Measurements from ENCODE around the gene NDUFB2.
A peak's percentile ranks its signal among the peaks of the same experiment; 100 is the strongest.
"Not testable (repeated sequence)": the region's sequence is repeated elsewhere in the genome, so short reads cannot be mapped to it uniquely, and the experiment has no call there.

NDUFB2 gene

GRCh38 chr7:140689199-140690152 lies 7.0 kb upstream of the NDUFB2 start:
- DNase-seq (ENCODE audit: low read depth in 2 of 2): no peak

GRCh38 chr7:140691376-140692045 lies 5.0 kb upstream of the NDUFB2 start:
- no peak for DNase-seq (ENCODE audit: low read depth in 2 of 2)

- DNase-seq (ENCODE audit: low read depth in 2 of 2): not testable (repeated sequence)
Measured at GRCh38 chr7:140693849-140694248, 2.7 kb upstream of the NDUFB2 start.

GRCh38 chr7:140694592-140694991 lies 1.9 kb upstream of the NDUFB2 start:
- DNase-seq (ENCODE audit: low read depth in 2 of 2): no peak

- no peak for DNase-seq (ENCODE audit: low read depth in 2 of 2)
Measured at GRCh38 chr7:140695381-140695780, 1.1 kb upstream of the NDUFB2 start.

- DNase-seq (ENCODE audit: low read depth in 2 of 2): peak; percentile 92
Measured at GRCh38 chr7:140696024-140696679, 356 bp upstream of the NDUFB2 start.

- DNase-seq (ENCODE audit: low read depth in 2 of 2): no peak
Measured at GRCh38 chr7:140697447-140698143, 1.1 kb downstream of the NDUFB2 start.

- no peak for DNase-seq (ENCODE audit: low read depth in 2 of 2)
Measured at GRCh38 chr7:140698477-140698876, 2.0 kb downstream of the NDUFB2 start.

GRCh38 chr7:140702774-140703173 lies 6.3 kb downstream of the NDUFB2 start:
- no peak for DNase-seq (ENCODE audit: low read depth in 2 of 2)

GRCh38 chr7:140704205-140704604 lies 7.7 kb downstream of the NDUFB2 start:
- no peak for DNase-seq (ENCODE audit: low read depth in 2 of 2)

GRCh38 chr7:140707132-140707531 lies 10.6 kb downstream of the NDUFB2 start:
- DNase-seq (ENCODE audit: low read depth in 2 of 2): no peak

- not testable (repeated sequence) for DNase-seq (ENCODE audit: low read depth in 2 of 2)
Measured at GRCh38 chr7:140708764-140709163, 12.3 kb downstream of the NDUFB2 start.

- not testable (repeated sequence) for DNase-seq (ENCODE audit: low read depth in 2 of 2)
Measured at GRCh38 chr7:140712392-140712791, 15.9 kb downstream of the NDUFB2 start.

GRCh38 chr7:140714331-140715040 lies 18.0 kb downstream of the NDUFB2 start:
- no peak for DNase-seq (ENCODE audit: low read depth in 2 of 2)

GRCh38 chr7:140719721-140720120 lies 23.2 kb downstream of the NDUFB2 start:
- no peak for DNase-seq (ENCODE audit: low read depth in 2 of 2)

GRCh38 chr7:140722254-140722653 lies 25.7 kb downstream of the NDUFB2 start:
- no peak for DNase-seq (ENCODE audit: low read depth in 2 of 2)

GRCh38 chr7:140723006-140723405 lies 26.5 kb downstream of the NDUFB2 start:
- no peak for DNase-seq (ENCODE audit: low read depth in 2 of 2)

GRCh38 chr7:140723574-140723973 lies 27.1 kb downstream of the NDUFB2 start:
- no peak for DNase-seq (ENCODE audit: low read depth in 2 of 2)

- no peak for DNase-seq (ENCODE audit: low read depth in 2 of 2)
Measured at GRCh38 chr7:140724706-140725105, 28.2 kb downstream of the NDUFB2 start.

GRCh38 chr7:140726281-140726680 lies 29.8 kb downstream of the NDUFB2 start:
- no peak for DNase-seq (ENCODE audit: low read depth in 2 of 2)

- no peak for DNase-seq (ENCODE audit: low read depth in 2 of 2)
Measured at GRCh38 chr7:140732416-140732815, 35.9 kb downstream of the NDUFB2 start.

Data from stimulated activated CD8-positive, alpha-beta memory T cell treated with anti-CD3 and anti-CD28 coated beads, Interleukin-2, amount 100 ng/mL, for 48 hours (primary cell).